Thyroid gland (tissue), 4 donors: ENCODE results near the gene FOXB2.

Source experiments
- POLR2A ChIP-seq, 2 donors: fragments of 450-650 bp; IDR thresholded peaks; one replicate each; pipeline ENCODE4 v1.6.1; 2017; ENCODE audit warnings: antibody characterized with exemption in 2 of 2, mild to moderate bottlenecking in 2 of 2, moderate library complexity in 1 of 2
- TF ChIP-seq, protein P1 (sequence below), 6 experiments: fragments of 200-600 bp in 3 of 6; fragments of 450-650 bp in 3 of 6; sonication (generic) in 3 of 6; IDR thresholded peaks; one replicate each; pipeline ENCODE4 v1.5.1; 2016 to 2019; ENCODE audit warnings: antibody characterized with exemption in 6 of 6, mild to moderate bottlenecking in 2 of 6, inconsistent platforms in 1 of 6, moderate library complexity in 1 of 6

DNA sequence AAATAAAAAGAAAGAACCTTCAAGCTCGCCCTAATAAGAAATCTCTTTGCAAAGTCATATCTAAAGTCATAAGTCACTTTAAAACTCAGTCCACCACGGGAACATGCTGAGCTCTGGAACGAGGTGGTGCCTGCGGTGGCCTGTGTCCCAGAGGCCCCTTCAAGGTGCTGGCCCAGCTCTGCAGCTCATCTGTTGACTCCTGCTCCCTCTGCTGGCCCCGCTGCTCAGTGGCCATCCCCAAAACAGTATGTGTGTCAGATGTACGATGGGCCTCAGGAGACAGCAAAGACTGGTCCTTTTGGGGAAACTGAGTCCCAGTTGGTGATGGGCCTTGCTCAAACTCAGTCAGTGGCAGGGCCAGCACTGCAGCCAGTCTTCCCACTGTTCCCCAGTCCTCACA lies 22.8 kb upstream of the FOXB2 start:
- TF ChIP-seq, protein P1, sequence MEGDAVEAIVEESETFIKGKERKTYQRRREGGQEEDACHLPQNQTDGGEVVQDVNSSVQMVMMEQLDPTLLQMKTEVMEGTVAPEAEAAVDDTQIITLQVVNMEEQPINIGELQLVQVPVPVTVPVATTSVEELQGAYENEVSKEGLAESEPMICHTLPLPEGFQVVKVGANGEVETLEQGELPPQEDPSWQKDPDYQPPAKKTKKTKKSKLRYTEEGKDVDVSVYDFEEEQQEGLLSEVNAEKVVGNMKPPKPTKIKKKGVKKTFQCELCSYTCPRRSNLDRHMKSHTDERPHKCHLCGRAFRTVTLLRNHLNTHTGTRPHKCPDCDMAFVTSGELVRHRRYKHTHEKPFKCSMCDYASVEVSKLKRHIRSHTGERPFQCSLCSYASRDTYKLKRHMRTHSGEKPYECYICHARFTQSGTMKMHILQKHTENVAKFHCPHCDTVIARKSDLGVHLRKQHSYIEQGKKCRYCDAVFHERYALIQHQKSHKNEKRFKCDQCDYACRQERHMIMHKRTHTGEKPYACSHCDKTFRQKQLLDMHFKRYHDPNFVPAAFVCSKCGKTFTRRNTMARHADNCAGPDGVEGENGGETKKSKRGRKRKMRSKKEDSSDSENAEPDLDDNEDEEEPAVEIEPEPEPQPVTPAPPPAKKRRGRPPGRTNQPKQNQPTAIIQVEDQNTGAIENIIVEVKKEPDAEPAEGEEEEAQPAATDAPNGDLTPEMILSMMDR (IDR thresholded peaks at IDR 0.05) = peak in 3 of 6 experiments; percentile 40 to 51 (median 42)
- TF ChIP-seq POLR2A (IDR thresholded peaks at IDR 0.05) = no peak
